OCI-LY7 (cell line): Measurements from ENCODE around the gene ACCS.

ENCODE experiments used
- CTCF ChIP-seq: fragments of 200-600 bp; sonication (generic); conservative IDR thresholded peaks from 2 replicates; pipeline ENCODE4 v1.5.1; 2014; ENCODE audit warnings: mild to moderate bottlenecking, antibody characterized with exemption, low read length, moderate library complexity, mixed read lengths
- EZH2phosphoT487 ChIP-seq: fragments of 200-600 bp; sonication (generic); IDR thresholded peaks from 2 replicates; pipeline ENCODE4 v1.6.1; 2018; ENCODE audit warnings: low read depth, borderline replicate concordance, mild to moderate bottlenecking, mixed run types, antibody characterized with exemption, low read length, moderate library complexity, mixed read lengths

- no peak for TF ChIP-seq CTCF
- no peak for TF ChIP-seq EZH2phosphoT487
These were observed 37.1 kb upstream of the ACCS start for GRCh38 chr11:44028816-44029506.
